NOMO-1 treated with DMSO at 0.1 percent for 48 hours (cell line): ENCODE data around the gene AGPAT2.
A peak's percentile ranks its signal among the peaks of the same experiment; 100 is the strongest.

Source experiments
- DNase-seq: peaks from one replicate; lab custom pipeline; 2025; ENCODE audit not compliant: unreplicated experiment; lab: John Stamatoyannopoulos, UW

The AGPAT2 gene

GRCh38 chr9:136703276-136703860, 16.1 kb upstream of the AGPAT2 start:
- DNase-seq, result peak; percentile 87

GRCh38 chr9:136701668-136702053, 14.4 kb upstream of the AGPAT2 start:
- DNase-seq, result no peak

- no peak for DNase-seq
Observed at GRCh38 chr9:136700959-136701667, 13.9 kb upstream of the AGPAT2 start.

- no peak for DNase-seq
Observed at GRCh38 chr9:136700304-136700703, 13.0 kb upstream of the AGPAT2 start.

GRCh38 chr9:136698635-136699246, 11.5 kb upstream of the AGPAT2 start:
- no peak for DNase-seq

- DNase-seq, result peak; percentile 95
Observed at GRCh38 chr9:136697821-136698526, 10.7 kb upstream of the AGPAT2 start.

GRCh38 chr9:136697146-136697820, 10.0 kb upstream of the AGPAT2 start:
- DNase-seq, result peak; percentile 34

- no peak for DNase-seq
Observed at GRCh38 chr9:136696502-136696901, 9.2 kb upstream of the AGPAT2 start.

- no peak for DNase-seq
Observed at GRCh38 chr9:136695955-136696354, 8.7 kb upstream of the AGPAT2 start.

GRCh38 chr9:136695435-136695895, 8.2 kb upstream of the AGPAT2 start:
- DNase-seq, result no peak

- no peak for DNase-seq
Observed at GRCh38 chr9:136694872-136695247, 7.6 kb upstream of the AGPAT2 start.

GRCh38 chr9:136694163-136694871, 7.1 kb upstream of the AGPAT2 start:
- DNase-seq, result peak; percentile 47

- DNase-seq, result no peak
Observed at GRCh38 chr9:136693490-136694162, 6.4 kb upstream of the AGPAT2 start.

- no peak for DNase-seq
Observed at GRCh38 chr9:136693135-136693489, 5.9 kb upstream of the AGPAT2 start.

GRCh38 chr9:136692185-136693134, 5.2 kb upstream of the AGPAT2 start:
- no peak for DNase-seq

- no peak for DNase-seq
Observed at GRCh38 chr9:136691316-136692184, 4.3 kb upstream of the AGPAT2 start.

GRCh38 chr9:136690806-136691261, 3.6 kb upstream of the AGPAT2 start:
- no peak for DNase-seq
